ENCODE measurements around the gene PABPN1L. TPM values are rescaled to one million over a fixed set of nuclear protein-coding genes. Genes with fewer than 3 reads are reported as not detected.

PABPN1L gene
- total RNA-seq, 4 donors from 2014 or later: not detected

DNA sequence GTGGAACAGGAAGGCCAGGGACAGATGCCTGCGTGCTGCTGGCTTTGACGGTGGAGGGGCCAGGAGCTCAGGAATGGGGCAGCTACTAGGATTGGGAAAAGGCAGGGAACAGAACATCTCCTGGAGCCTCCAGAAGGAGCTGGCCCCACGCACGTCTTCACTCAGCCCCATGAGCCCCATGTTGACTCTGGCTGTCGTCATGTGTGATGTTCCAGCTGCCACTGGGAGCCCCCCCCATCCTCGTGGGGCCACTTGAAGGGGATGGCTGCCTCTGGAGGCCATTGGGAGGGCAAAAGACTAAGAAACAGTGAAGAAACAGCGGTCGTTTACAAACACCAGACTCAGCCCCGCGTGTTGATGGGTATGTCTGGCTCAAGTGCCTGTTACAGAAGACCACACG, 36.2 kb downstream of the PABPN1L start:
- Histone ChIP-seq H3K4me1 (peaks cover 0 to 31% (median 9%) of the 10 kb centered on the region in 3 donors), H3K27ac (no peak overlapping the region), H3K9me3 (no peaks in the 10 kb centered on the region), H3K36me3 (peaks cover 0 to 51% (median 0%) of the 10 kb centered on the region in 3 donors), H3K4me3 (no peak overlapping the region), H3K27me3 (no peaks in the 10 kb centered on the region)
- DNase-seq: no peak
- intact Hi-C loops (cut with DNase I): no loop called here
- WGBS, 2 donors: 76 to 81% methylated on average over 6 to 10 of the region's 11 CpGs
- TF ChIP-seq, protein P1, sequence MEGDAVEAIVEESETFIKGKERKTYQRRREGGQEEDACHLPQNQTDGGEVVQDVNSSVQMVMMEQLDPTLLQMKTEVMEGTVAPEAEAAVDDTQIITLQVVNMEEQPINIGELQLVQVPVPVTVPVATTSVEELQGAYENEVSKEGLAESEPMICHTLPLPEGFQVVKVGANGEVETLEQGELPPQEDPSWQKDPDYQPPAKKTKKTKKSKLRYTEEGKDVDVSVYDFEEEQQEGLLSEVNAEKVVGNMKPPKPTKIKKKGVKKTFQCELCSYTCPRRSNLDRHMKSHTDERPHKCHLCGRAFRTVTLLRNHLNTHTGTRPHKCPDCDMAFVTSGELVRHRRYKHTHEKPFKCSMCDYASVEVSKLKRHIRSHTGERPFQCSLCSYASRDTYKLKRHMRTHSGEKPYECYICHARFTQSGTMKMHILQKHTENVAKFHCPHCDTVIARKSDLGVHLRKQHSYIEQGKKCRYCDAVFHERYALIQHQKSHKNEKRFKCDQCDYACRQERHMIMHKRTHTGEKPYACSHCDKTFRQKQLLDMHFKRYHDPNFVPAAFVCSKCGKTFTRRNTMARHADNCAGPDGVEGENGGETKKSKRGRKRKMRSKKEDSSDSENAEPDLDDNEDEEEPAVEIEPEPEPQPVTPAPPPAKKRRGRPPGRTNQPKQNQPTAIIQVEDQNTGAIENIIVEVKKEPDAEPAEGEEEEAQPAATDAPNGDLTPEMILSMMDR (IDR thresholded peaks at IDR 0.05): no peak
- TF ChIP-seq POLR2A (IDR thresholded peaks at IDR 0.05): no peak

DNA sequence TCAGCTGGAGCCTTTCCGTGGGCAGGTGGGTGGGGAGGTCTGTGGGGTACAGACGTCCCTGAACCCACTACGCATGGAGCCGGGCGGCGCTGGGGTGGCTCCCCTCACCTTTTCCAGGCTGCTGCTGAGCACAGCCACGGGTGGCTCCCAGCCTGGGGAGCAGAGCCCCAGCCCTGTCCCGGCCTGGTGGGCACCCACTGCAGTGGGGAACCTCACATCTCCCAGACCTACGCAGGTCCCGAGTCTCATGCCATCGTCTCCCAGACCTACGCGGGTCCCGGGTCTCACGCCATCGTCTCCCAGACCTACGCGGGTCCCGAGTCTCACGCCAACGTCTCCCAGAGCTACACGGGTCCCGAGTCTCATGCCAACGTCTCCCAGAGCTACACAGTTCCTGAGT, 37.7 kb downstream of the PABPN1L start:
- 83 to 89% methylated on average over 16 to 22 of the region's 24 CpGs for WGBS, 2 donors
- Histone ChIP-seq H3K27me3 (no peaks in the 10 kb centered on the region), H3K36me3 (peaks cover 0 to 48% (median 0%) of the 10 kb centered on the region in 3 donors), H3K27ac (no peak overlapping the region), H3K9me3 (no peaks in the 10 kb centered on the region), H3K4me3 (no peak overlapping the region), H3K4me1 (peaks cover 0 to 32% (median 9%) of the 10 kb centered on the region in 3 donors)
- no peak for DNase-seq
- no peak for TF ChIP-seq POLR2A (IDR thresholded peaks at IDR 0.05)
- intact Hi-C loops (cut with DNase I): loop anchor here (5.0 kb wide), 1 partner anchor 389 kb away; the partner anchor contains the start of gene ZNF778

DNA sequence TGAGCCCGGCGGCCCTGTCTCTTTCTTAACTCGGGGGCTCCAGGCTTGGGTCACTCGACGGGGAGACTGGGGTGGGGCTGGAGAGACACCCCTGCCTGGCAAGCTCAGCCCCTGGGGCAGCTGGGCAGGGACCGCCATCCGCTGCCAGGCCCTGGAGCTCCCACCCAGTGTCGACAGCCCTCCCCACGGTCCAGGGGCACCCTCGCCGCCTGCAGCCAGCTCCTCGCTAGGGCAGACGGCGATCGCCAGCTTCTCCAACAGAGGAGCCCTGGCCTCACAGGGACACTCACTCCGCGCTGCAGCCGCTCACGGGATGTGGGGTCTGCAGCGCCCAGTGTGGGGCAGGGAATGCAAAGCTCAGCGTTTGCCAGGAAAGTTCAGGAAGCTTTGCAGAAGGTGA, 38.7 kb downstream of the PABPN1L start:
- intact Hi-C loops (cut with DNase I): loop anchor here (5.0 kb wide), 1 partner anchor 390 kb away; the partner anchor contains the start of gene ZNF778
- Histone ChIP-seq H3K4me3 (no peak overlapping the region), H3K4me1 (peaks cover 0 to 32% (median 9%) of the 10 kb centered on the region in 3 donors), H3K27ac (no peak overlapping the region), H3K27me3 (no peaks in the 10 kb centered on the region), H3K36me3 (peaks cover 0 to 55% (median 0%) of the 10 kb centered on the region in 3 donors), H3K9me3 (no peaks in the 10 kb centered on the region)
- WGBS, 2 donors: 93% methylated on average over 3 to 5 of the region's 21 CpGs
- no peak for TF ChIP-seq POLR2A (IDR thresholded peaks at IDR 0.05)
- TF ChIP-seq, protein P1 (IDR thresholded peaks at IDR 0.05): no peak
- no peak for DNase-seq

DNA sequence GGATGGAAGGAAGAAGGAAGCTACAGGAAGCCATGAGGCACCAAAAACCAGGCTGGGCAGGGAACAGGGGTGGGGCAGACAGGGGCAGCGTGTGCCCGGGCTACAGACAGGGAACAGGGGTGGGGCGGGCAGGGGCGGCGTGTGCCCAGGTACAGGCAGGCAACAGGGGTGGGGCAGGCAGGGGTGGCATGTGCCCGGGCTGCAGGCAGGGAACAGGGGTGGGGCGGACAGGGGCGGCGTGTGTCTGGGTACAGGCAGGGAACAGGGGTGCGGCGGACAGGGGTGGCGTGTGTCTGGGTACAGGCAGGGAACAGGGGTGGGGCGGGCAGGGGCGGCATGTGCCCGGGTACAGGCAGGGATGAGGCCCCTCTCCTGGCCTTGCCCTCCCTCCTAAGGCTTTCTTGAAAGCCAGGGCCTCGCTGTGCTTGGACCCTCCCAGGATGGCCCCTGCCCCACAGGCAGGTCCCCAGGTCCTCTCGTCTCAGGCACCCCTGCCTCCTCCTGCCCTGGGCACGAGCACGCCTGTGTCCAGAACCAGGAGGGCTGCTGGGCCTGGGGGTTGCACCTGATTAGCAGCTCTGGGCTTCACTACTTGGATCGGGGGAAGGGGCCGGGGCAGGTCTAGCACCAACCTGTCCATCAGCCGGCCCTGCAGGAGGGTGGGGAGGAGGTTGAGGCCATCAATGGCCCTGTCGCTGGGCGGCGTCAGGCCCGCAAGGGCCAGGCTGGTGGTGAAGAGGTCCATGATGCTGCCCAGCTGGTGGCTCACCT, 40.2 kb downstream of the PABPN1L start:
- no peak for TF ChIP-seq POLR2A (IDR thresholded peaks at IDR 0.05)
- TF ChIP-seq, protein P1 (IDR thresholded peaks at IDR 0.05): no peak
- Histone ChIP-seq H3K36me3 (peaks cover 6 to 70% (median 11%) of the 10 kb centered on the region in 3 donors), H3K27ac (peak overlapping the region in 3 of 4 donors; percentile 22 to 54 (median 30)), H3K27me3 (no peaks in the 10 kb centered on the region), H3K4me3 (no peak overlapping the region), H3K4me1 (peaks cover 0 to 26% (median 9%) of the 10 kb centered on the region in 3 donors), H3K9me3 (no peaks in the 10 kb centered on the region)
- intact Hi-C loops (cut with DNase I): loop anchor here (5.0 kb wide), 1 partner anchor 391 kb away; the partner anchor contains the start of gene ZNF778
- 25% methylated on average over 3 of the region's 26 CpGs; no CpG with 5 or more reads in 1 of the 2 donors for WGBS, 2 donors
- no peak for DNase-seq

DNA sequence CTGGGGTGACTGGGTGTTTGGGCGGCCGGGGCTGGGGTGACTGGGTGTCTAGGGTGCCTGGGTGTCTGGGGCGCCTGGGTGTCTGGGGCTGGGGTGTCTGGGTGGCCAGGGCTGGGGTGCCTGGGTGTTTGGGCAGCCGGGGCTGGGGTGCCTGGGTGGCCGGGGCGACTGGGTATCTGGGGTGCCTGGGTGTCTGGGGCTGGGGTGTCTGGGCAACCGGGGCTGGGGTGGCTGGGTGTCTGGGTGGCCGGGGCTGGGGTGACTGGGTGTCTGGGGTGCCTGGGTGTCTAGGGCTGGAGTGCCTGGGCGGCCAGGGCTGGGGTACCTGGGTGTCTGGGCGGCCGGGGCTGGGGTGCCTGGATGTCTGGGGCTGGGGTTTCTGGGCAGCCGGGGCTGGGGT, 41.3 kb downstream of the PABPN1L start:
- Histone ChIP-seq H3K9me3 (no peaks in the 10 kb centered on the region), H3K27me3 (no peaks in the 10 kb centered on the region), H3K4me3 (no peak overlapping the region), H3K36me3 (peaks cover 6 to 81% (median 11%) of the 10 kb centered on the region in 3 donors), H3K4me1 (peaks cover 0 to 26% (median 9%) of the 10 kb centered on the region in 3 donors), H3K27ac (peak overlapping the region in 1 of 4 donors; percentile 30)
- intact Hi-C loops (cut with DNase I): loop anchor here (5.0 kb wide), 1 partner anchor 392 kb away; the partner anchor contains the start of gene ZNF778
- TF ChIP-seq, protein P1 (IDR thresholded peaks at IDR 0.05): no peak
- no peak for TF ChIP-seq POLR2A (IDR thresholded peaks at IDR 0.05)
- DNase-seq: no peak
- no CpG with 5 or more reads among the region's 12 CpGs for WGBS, 2 donors
